GM18505 (cell line): Measurements from ENCODE around the gene MAP4K2.
"Not testable (repeated sequence)": the region's sequence is repeated elsewhere in the genome, so short reads cannot be mapped to it uniquely, and the experiment has no call there.

Experiments
- ATAC-seq: cut with Tn5 transposase; IDR thresholded peaks from one replicate; pipeline ENCODE4 v1.9.1; 2021; ENCODE audit not compliant: unreplicated experiment
- POLR2A ChIP-seq: IDR thresholded peaks from 4 replicates; pipeline ENCODE4 v1.6.1; 2011; ENCODE audit warnings: borderline replicate concordance; ENCODE audit not compliant: insufficient read depth, insufficient read length; ENCODE audit errors: extremely low read depth

The MAP4K2 gene

GRCh38 chr11:64834031-64834722, 31.2 kb upstream of the MAP4K2 start:
- ATAC-seq, result no peak
- no peak for TF ChIP-seq POLR2A

- TF ChIP-seq POLR2A, result no peak
- no peak for ATAC-seq
Observed at GRCh38 chr11:64833509-64833908, 30.5 kb upstream of the MAP4K2 start.

GRCh38 chr11:64833198-64833502, 30.1 kb upstream of the MAP4K2 start:
- no peak for TF ChIP-seq POLR2A
- ATAC-seq, result no peak

DNA sequence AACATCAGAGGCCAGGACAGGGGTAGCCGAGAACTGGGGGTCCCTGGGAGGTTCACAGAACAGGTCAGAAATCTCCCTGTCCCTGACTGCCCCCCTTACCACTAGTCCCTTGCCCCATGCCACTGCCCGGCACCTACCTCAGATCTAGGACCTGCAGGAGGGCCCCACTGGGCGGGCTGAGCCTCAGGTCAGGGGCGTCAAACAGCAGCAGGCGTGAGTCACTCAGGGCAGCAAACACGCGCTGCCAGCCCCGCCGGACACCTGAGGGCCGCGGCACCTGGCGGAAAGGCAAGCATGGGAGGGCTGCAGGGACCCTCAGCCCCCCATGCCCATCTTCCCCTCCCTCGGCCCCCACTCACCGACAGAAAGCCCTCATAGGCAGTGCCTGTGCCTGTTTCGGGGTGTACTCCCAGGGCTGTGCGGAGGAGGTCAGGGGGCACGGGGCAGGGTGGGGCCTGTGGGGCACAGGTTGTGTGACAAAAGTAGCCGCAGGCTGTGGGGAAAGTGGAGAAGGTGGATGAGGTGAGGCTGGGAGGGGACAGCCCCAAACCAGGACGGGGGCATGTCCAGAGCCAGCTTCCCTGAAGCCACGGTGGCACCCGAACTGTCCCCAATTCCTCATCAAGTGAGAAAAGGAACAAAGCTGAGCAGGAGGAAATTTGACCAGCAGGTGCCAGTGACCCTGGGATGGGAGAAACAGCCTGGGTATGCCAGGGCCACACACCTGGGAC, 29.6 kb upstream of the MAP4K2 start:
- ATAC-seq, result no peak
- TF ChIP-seq POLR2A, result no peak

GRCh38 chr11:64831411-64831891, 28.4 kb upstream of the MAP4K2 start:
- no peak for TF ChIP-seq POLR2A
- no peak for ATAC-seq

GRCh38 chr11:64829536-64830251, 26.7 kb upstream of the MAP4K2 start:
- TF ChIP-seq POLR2A, result no peak
- ATAC-seq, result no peak

- ATAC-seq, result no peak
- no peak for TF ChIP-seq POLR2A
Observed at GRCh38 chr11:64827451-64827839, 24.4 kb upstream of the MAP4K2 start.

DNA sequence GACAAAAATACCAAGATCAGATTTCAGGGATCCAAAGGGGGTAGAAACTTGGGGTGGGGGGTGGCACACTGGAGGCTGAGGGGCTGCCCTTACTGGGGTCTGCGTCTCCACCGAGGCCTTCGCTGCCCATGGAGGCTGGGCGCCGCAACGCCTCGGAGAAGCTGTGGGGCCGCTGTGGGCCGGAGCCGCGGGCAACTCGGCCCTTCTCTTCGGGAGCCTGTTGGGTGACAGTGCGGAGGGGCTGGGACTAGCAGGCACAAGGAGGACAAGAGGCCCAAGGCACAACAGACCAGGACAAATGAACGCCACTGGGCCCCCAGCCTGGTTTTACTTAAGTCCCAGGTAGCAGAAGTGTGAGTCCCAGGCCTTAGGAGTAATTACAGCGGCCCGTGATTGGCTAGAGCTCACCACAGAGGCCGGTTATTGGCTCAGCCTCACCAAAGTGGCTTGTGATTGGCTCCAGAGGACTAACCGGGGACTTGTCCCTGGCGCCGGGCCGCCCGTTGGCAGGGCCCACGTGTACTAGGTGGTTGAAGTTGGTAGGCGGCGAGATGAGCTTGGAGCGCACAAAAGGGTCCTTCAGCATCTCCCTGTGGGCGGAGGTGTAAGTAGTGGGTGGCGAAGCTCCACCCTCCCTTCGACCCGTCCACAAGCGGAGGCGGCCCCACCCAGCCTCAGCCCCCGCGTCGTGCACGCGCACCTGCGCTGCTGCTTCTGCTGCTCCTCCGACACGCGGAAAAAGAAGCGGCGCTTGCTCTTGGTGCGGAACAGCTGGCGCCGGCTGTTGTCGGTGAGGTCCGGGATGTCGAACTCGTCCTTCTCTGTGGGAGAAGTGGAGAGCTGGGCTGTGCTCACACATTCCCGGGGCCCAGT, 23.8 kb upstream of the MAP4K2 start:
- ATAC-seq, result no peak
- no peak for TF ChIP-seq POLR2A

- ATAC-seq, result no peak
- no peak for TF ChIP-seq POLR2A
Observed at GRCh38 chr11:64826062-64826461, 23.0 kb upstream of the MAP4K2 start.

- no peak for TF ChIP-seq POLR2A
- no peak for ATAC-seq
Observed at GRCh38 chr11:64823568-64824119, 20.6 kb upstream of the MAP4K2 start.

GRCh38 chr11:64817476-64817875, 14.5 kb upstream of the MAP4K2 start:
- TF ChIP-seq POLR2A, result no peak

GRCh38 chr11:64815433-64815832, 12.4 kb upstream of the MAP4K2 start:
- ATAC-seq, result not testable (repeated sequence)

More at GRCh38 chr11:64817476-64817875, 14.5 kb upstream of the MAP4K2 start:
- ATAC-seq, result no peak
